ENCODE results near the gene ADAMTS16. TPM values are rescaled to one million over a fixed set of nuclear protein-coding genes. Genes with fewer than 3 reads are reported as not detected.

Gene ADAMTS16
- total and polyA plus RNA-seq, 2 donors (not counting 3 experiments of a cell fraction or from before 2014, with no cell fraction given): not detected

- intact Hi-C loops (cut with micrococcal nuclease): no loop called here
- CTCF ChIA-PET: no interaction called here
- Histone ChIP-seq H3K9ac (replicated peaks; ENCODE audit: extremely low read depth, insufficient read depth, low read length) (no peak overlapping the region), H3K79me2 (ENCODE audit: control insufficient read depth, insufficient read depth, low read length) (no peaks in the 10 kb centered on the region), H3K4me2 (ENCODE audit: insufficient read depth, low read length) (no peak overlapping the region), H3K4me1 (ENCODE audit: control insufficient read depth, extremely low read depth, insufficient read depth, low read length) (no peaks in the 10 kb centered on the region), H3K9me1 (replicated peaks; ENCODE audit: control insufficient read depth, extremely low read depth, insufficient read depth, low read length) (no peaks in the 10 kb centered on the region), H3K27me3 (ENCODE audit: control insufficient read depth in 2 of 2, insufficient read depth in 2 of 2, low read length in 2 of 2) (no peaks in the 10 kb centered on the region), H3K4me3 (replicated peaks in 1 of 3; ENCODE audit: insufficient read depth in 1 of 3, low read depth in 1 of 3, low read length in 3 of 3) (no peak overlapping the region), H4K20me1 (replicated peaks; ENCODE audit: control insufficient read depth, extremely low read depth, insufficient read depth, low read length) (no peaks in the 10 kb centered on the region), H2AFZ (ENCODE audit: low read depth, low read length) (no peak overlapping the region), H3K9me3 (replicated peaks; ENCODE audit: control insufficient read depth, insufficient read depth, low read length) (peaks cover 5% of the 10 kb centered on the region), H3K27ac (ENCODE audit: insufficient read depth, low read depth, low read length) (no peak overlapping the region), H3K36me3 (ENCODE audit: control insufficient read depth in 2 of 2, extremely low read depth in 1 of 2, insufficient read depth in 2 of 2, low read length in 2 of 2) (no peaks in the 10 kb centered on the region)
- TF ChIP-seq JUN (IDR thresholded peaks at IDR 0.05; ENCODE audit: borderline replicate concordance, insufficient read depth, insufficient read length, low read depth): no peak
- dilution Hi-C loops (cut with MboI; ENCODE audit: extremely low pct_ligation_motif_present, low sequenced_read_pairs): no loop called here
- DNase-seq (ENCODE audit: low read depth, low spot score): no peak
- POLR2A ChIA-PET: no interaction called here
- BruUV-seq (replicated peaks): no TSS peak
- no peak for FAIRE-seq
Observed at GRCh38 chr5:5178136-5178535, 38.0 kb downstream of the ADAMTS16 start.

- no peak overlapping the region for H3K9ac ChIP-seq (replicated peaks; ENCODE audit: extremely low read depth, insufficient read depth, low read length)
- H3K27ac ChIP-seq (ENCODE audit: insufficient read depth, low read depth, low read length): no peak overlapping the region
- BruUV-seq (replicated peaks): no TSS peak
- POLR2A ChIA-PET: no interaction called here
- dilution Hi-C loops (cut with MboI; ENCODE audit: extremely low pct_ligation_motif_present, low sequenced_read_pairs) (no loop called here), intact Hi-C loops (cut with micrococcal nuclease) (no loop called here)
- no peaks in the 10 kb centered on the region for H3K9me1 ChIP-seq (replicated peaks; ENCODE audit: control insufficient read depth, extremely low read depth, insufficient read depth, low read length)
- FAIRE-seq (no peak), DNase-seq (ENCODE audit: low read depth, low spot score) (no peak)
- peaks cover 9% of the 10 kb centered on the region for H3K9me3 ChIP-seq (replicated peaks; ENCODE audit: control insufficient read depth, insufficient read depth, low read length)
- H3K4me2 ChIP-seq (ENCODE audit: insufficient read depth, low read length): no peak overlapping the region
- CTCF ChIA-PET: no interaction called here
- TF ChIP-seq CTCF (IDR thresholded peaks at IDR 0.05; ENCODE audit: extremely low read depth in 1 of 2, insufficient read depth in 1 of 2, low read depth in 1 of 2, low read length in 2 of 2) (no peak), EZH2 (IDR thresholded peaks at IDR 0.05; ENCODE audit: borderline replicate concordance, low read depth, low read length, severe bottlenecking) (no peak), JUN (IDR thresholded peaks at IDR 0.05; ENCODE audit: borderline replicate concordance, insufficient read depth, insufficient read length, low read depth) (no peak), MAX (IDR thresholded peaks at IDR 0.05; ENCODE audit: insufficient read depth, insufficient read length) (no peak), POLR2A (IDR thresholded peaks at IDR 0.05; ENCODE audit: low read depth, low read length) (no peak), POLR2AphosphoS5 (IDR thresholded peaks at IDR 0.05; ENCODE audit: insufficient read depth, low read depth, low read length) (no peak), GATA2 (IDR thresholded peaks at IDR 0.05; ENCODE audit: insufficient read depth, insufficient read length, low read depth, low read length) (no peak), FOS (IDR thresholded peaks at IDR 0.05; ENCODE audit: borderline replicate concordance, insufficient read depth, low read length) (no peak), MYC (IDR thresholded peaks at IDR 0.05; ENCODE audit: low read depth, low read length) (no peak)
- no peaks in the 10 kb centered on the region for H3K36me3 ChIP-seq (ENCODE audit: control insufficient read depth in 2 of 2, extremely low read depth in 1 of 2, insufficient read depth in 2 of 2, low read length in 2 of 2)
- H4K20me1 ChIP-seq (replicated peaks; ENCODE audit: control insufficient read depth, extremely low read depth, insufficient read depth, low read length): no peaks in the 10 kb centered on the region
- H2AFZ ChIP-seq (ENCODE audit: low read depth, low read length): no peak overlapping the region
- no peaks in the 10 kb centered on the region for H3K4me1 ChIP-seq (ENCODE audit: control insufficient read depth, extremely low read depth, insufficient read depth, low read length)
- H3K27me3 ChIP-seq (ENCODE audit: control insufficient read depth in 2 of 2, insufficient read depth in 2 of 2, low read length in 2 of 2): no peaks in the 10 kb centered on the region
- H3K79me2 ChIP-seq (ENCODE audit: control insufficient read depth, insufficient read depth, low read length): no peaks in the 10 kb centered on the region
- no peak overlapping the region for H3K4me3 ChIP-seq (replicated peaks in 1 of 3; ENCODE audit: insufficient read depth in 1 of 3, low read depth in 1 of 3, low read length in 3 of 3)
Observed at GRCh38 chr5:5178580-5178979, 38.5 kb downstream of the ADAMTS16 start.

Measured in endothelial cell of umbilical vein (primary cell).